HK-2 (cell line): ENCODE results near the gene SURF1.
"Not testable (repeated sequence)": the region's sequence is repeated elsewhere in the genome, so short reads cannot be mapped to it uniquely, and the experiment has no call there.

Experiments
- DNase-seq: peaks from one replicate; pipeline ENCODE4 v3.0.0-alpha.2; 2018; ENCODE audit not compliant: unreplicated experiment

SURF1 gene

GRCh38 chr9:133344979-133345378 lies 11.3 kb downstream of the SURF1 start:
- no peak for DNase-seq

- DNase-seq, result no peak
Observed at GRCh38 chr9:133344071-133344470, 12.2 kb downstream of the SURF1 start.

GRCh38 chr9:133342570-133342969 lies 13.7 kb downstream of the SURF1 start:
- no peak for DNase-seq

- no peak for DNase-seq
Observed at GRCh38 chr9:133342069-133342406, 14.2 kb downstream of the SURF1 start.

- no peak for DNase-seq
Observed at GRCh38 chr9:133341369-133342068, 14.8 kb downstream of the SURF1 start.

- no peak for DNase-seq
Observed at GRCh38 chr9:133340916-133341315, 15.4 kb downstream of the SURF1 start.

GRCh38 chr9:133340256-133340655 lies 16.0 kb downstream of the SURF1 start:
- DNase-seq, result no peak

GRCh38 chr9:133339641-133340040 lies 16.6 kb downstream of the SURF1 start:
- no peak for DNase-seq

- peak; percentile 94 for DNase-seq
Observed at GRCh38 chr9:133335924-133336811, 20.1 kb downstream of the SURF1 start, which contains the start of gene SURF6. SURF6 (minus strand) TSS chr9:133336188; CDS start chr9:133336132, 56 bp downstream.

- DNase-seq, result not testable (repeated sequence)
Observed at GRCh38 chr9:133334888-133335287, 21.4 kb downstream of the SURF1 start.

GRCh38 chr9:133334161-133334560 lies 22.1 kb downstream of the SURF1 start:
- DNase-seq, result no peak

GRCh38 chr9:133333566-133333965 lies 22.7 kb downstream of the SURF1 start:
- no peak for DNase-seq

GRCh38 chr9:133333011-133333410 lies 23.3 kb downstream of the SURF1 start:
- DNase-seq, result no peak

- no peak for DNase-seq
Observed at GRCh38 chr9:133332381-133332730, 23.9 kb downstream of the SURF1 start.

- no peak for DNase-seq
Observed at GRCh38 chr9:133331641-133332380, 24.5 kb downstream of the SURF1 start.

GRCh38 chr9:133331221-133331620 lies 25.1 kb downstream of the SURF1 start:
- DNase-seq, result no peak

GRCh38 chr9:133329306-133330156 lies 26.8 kb downstream of the SURF1 start:
- peak; percentile 34 for DNase-seq

GRCh38 chr9:133327834-133328484 lies 28.3 kb downstream of the SURF1 start:
- DNase-seq, result no peak

GRCh38 chr9:133327021-133327420 lies 29.3 kb downstream of the SURF1 start:
- not testable (repeated sequence) for DNase-seq

GRCh38 chr9:133323991-133324703 lies 32.1 kb downstream of the SURF1 start:
- no peak for DNase-seq
